ENCODE measurements around the gene LTO1.

DNA sequence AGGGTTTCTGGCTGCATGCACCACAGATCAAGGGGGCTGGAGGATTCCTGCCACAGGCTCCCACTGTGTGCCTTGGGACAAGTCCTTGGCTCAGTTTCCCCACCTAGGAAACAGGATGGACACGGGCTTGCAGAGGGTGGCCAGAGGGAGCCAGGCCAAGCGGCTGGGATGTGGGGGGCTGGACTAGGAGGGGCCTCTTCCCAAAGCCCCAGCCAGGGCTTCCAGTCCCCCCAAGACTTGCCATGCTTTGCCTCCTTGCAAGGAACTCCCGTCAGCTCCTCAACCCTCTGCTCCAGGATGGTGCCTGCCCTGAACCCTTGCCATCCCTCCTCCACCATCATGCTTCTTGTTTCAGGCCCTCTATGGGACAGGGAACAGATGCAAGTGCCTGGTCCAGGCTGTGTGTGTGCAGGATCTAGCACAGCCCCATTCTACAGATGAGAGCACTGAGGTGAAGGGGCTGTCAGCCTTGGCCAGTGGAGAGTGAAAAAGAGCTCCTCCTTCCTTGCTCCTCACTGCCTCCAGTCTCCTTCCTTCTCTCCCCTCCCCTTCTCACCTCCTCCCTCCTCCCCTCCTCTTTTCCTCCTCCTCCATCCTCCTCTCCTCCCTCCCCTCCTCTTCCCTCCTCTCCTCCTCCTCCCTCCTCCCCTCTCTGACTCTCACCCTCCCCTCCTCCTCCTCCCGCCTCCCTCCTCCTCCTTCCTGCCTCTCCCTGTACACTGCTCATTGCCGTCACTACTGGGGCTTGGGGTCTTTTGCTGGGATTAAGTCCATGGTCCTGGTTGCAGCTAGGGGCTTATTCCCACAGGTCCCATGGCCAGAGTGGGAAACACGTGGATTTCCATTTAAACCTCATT, 42.0 kb upstream of the LTO1 start:
- TF ChIP-seq, protein P1, sequence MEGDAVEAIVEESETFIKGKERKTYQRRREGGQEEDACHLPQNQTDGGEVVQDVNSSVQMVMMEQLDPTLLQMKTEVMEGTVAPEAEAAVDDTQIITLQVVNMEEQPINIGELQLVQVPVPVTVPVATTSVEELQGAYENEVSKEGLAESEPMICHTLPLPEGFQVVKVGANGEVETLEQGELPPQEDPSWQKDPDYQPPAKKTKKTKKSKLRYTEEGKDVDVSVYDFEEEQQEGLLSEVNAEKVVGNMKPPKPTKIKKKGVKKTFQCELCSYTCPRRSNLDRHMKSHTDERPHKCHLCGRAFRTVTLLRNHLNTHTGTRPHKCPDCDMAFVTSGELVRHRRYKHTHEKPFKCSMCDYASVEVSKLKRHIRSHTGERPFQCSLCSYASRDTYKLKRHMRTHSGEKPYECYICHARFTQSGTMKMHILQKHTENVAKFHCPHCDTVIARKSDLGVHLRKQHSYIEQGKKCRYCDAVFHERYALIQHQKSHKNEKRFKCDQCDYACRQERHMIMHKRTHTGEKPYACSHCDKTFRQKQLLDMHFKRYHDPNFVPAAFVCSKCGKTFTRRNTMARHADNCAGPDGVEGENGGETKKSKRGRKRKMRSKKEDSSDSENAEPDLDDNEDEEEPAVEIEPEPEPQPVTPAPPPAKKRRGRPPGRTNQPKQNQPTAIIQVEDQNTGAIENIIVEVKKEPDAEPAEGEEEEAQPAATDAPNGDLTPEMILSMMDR (IDR thresholded peaks at IDR 0.05) = no peak
- TF ChIP-seq ZFX (IDR thresholded peaks at IDR 0.05; ENCODE audit: borderline replicate concordance) = no peak
